HS-5 (cell line): ENCODE results near the gene TMEM108.

Source experiments
- DNase-seq: peaks from one replicate; pipeline ENCODE4 v3.0.0-alpha.2; 2012; ENCODE audit warnings: low read depth

The TMEM108 gene

GRCh38 chr3:133167340-133168024, 129.3 kb downstream of the TMEM108 start:
- no peak for DNase-seq

- no peak for DNase-seq
Measured at GRCh38 chr3:133168025-133168401, 129.8 kb downstream of the TMEM108 start.

GRCh38 chr3:133169331-133170068, 131.3 kb downstream of the TMEM108 start:
- DNase-seq, result no peak

- DNase-seq, result no peak
Measured at GRCh38 chr3:133171831-133172230, 133.6 kb downstream of the TMEM108 start.

GRCh38 chr3:133181392-133182150, 143.4 kb downstream of the TMEM108 start:
- DNase-seq, result no peak

- DNase-seq, result no peak
Measured at GRCh38 chr3:133187870-133188379, 149.7 kb downstream of the TMEM108 start.

- DNase-seq, result no peak
Measured at GRCh38 chr3:133188996-133189395, 150.8 kb downstream of the TMEM108 start.

- no peak for DNase-seq
Measured at GRCh38 chr3:133189893-133190292, 151.7 kb downstream of the TMEM108 start.

- DNase-seq, result no peak
Measured at GRCh38 chr3:133191818-133192217, 153.6 kb downstream of the TMEM108 start.

- no peak for DNase-seq
Measured at GRCh38 chr3:133192363-133192945, 154.3 kb downstream of the TMEM108 start.

GRCh38 chr3:133192967-133193366, 154.8 kb downstream of the TMEM108 start:
- DNase-seq, result no peak

GRCh38 chr3:133196527-133196926, 158.3 kb downstream of the TMEM108 start:
- no peak for DNase-seq

GRCh38 chr3:133197619-133198018, 159.4 kb downstream of the TMEM108 start:
- DNase-seq, result no peak

GRCh38 chr3:133206921-133207320, 168.7 kb downstream of the TMEM108 start:
- DNase-seq, result no peak

- no peak for DNase-seq
Measured at GRCh38 chr3:133208184-133208583, 170.0 kb downstream of the TMEM108 start.

- peak; percentile 49 for DNase-seq
Measured at GRCh38 chr3:133209871-133210550, 171.8 kb downstream of the TMEM108 start.

- no peak for DNase-seq
Measured at GRCh38 chr3:133210656-133211055, 172.5 kb downstream of the TMEM108 start.

- DNase-seq, result no peak
Measured at GRCh38 chr3:133211449-133211848, 173.3 kb downstream of the TMEM108 start.

GRCh38 chr3:133211856-133212255, 173.7 kb downstream of the TMEM108 start:
- no peak for DNase-seq

- DNase-seq, result no peak
Measured at GRCh38 chr3:133213937-133214336, 175.7 kb downstream of the TMEM108 start.

GRCh38 chr3:133227813-133228212, 189.6 kb downstream of the TMEM108 start:
- no peak for DNase-seq

- DNase-seq, result no peak
Measured at GRCh38 chr3:133230195-133230594, 192.0 kb downstream of the TMEM108 start.
